ENCODE results near the gene GNL1.
"Not testable (repeated sequence)": the region's sequence is repeated elsewhere in the genome, so short reads cannot be mapped to it uniquely, and the experiment has no call there.

GRCh38 chr6:30516754-30517076 is 39.6 kb downstream of the GNL1 start:
- not testable (repeated sequence) for TF ChIP-seq YY1 (IDR thresholded peaks at IDR 0.05; ENCODE audit: insufficient read depth, insufficient read length); SUZ12 (IDR thresholded peaks at IDR 0.05; ENCODE audit: extremely low read depth, insufficient read depth, insufficient read length); ZNF274 (IDR thresholded peaks at IDR 0.05; ENCODE audit: low read depth, low read length)
